Calu3 (cell line): ENCODE results near the gene ARHGAP26. TPM values are rescaled to one million over a fixed set of nuclear protein-coding genes. Genes with fewer than 3 reads are reported as not detected.

Source experiments
- BruUV-seq: library from RNA; stranded (reverse); fragments of 400-500 nt; replicated peaks from 2 replicates; lab custom pipeline; 2021; lab: Mats Ljungman, UMichigan
- CTCF ChIA-PET: fragments of 300-600 bp; sonication (Branson Sonifier 250); formaldehyde crosslinking; loops from one replicate; lab custom pipeline; 2022; ENCODE audit warnings: antibody characterized with exemption; lab: Charles Lee
- DNase-seq: peaks from one replicate; pipeline ENCODE4 v3.0.0; 2022
- H3K27ac Mint-ChIP-seq: one replicate; pipeline ENCODE4 v1.8.0; 2022; ENCODE audit warnings: mixed read lengths; ENCODE audit not compliant: unreplicated experiment
- H3K27me3 Mint-ChIP-seq: one replicate; pipeline ENCODE4 v1.8.0; 2022; ENCODE audit warnings: mixed read lengths; ENCODE audit not compliant: unreplicated experiment
- H3K36me3 Mint-ChIP-seq: one replicate; pipeline ENCODE4 v1.8.0; 2022; ENCODE audit warnings: mild to moderate bottlenecking, moderate library complexity, mixed read lengths; ENCODE audit not compliant: insufficient read depth, unreplicated experiment
- H3K4me1 Mint-ChIP-seq: one replicate; pipeline ENCODE4 v1.8.0; 2022; ENCODE audit warnings: mild to moderate bottlenecking, low read depth, mixed read lengths; ENCODE audit not compliant: unreplicated experiment
- H3K4me3 Mint-ChIP-seq: one replicate; pipeline ENCODE4 v1.8.0; 2022; ENCODE audit warnings: mild to moderate bottlenecking, low read depth, moderate library complexity, mixed read lengths; ENCODE audit not compliant: unreplicated experiment
- H3K9me3 Mint-ChIP-seq: one replicate; pipeline ENCODE4 v1.8.0; 2022; ENCODE audit warnings: low read depth, mixed read lengths; ENCODE audit not compliant: unreplicated experiment
- CTCF ChIP-seq: fragments of 200-600 bp; IDR thresholded peaks from one replicate; pipeline ENCODE4 v1.8.0; 2022; ENCODE audit warnings: antibody characterized with exemption; ENCODE audit not compliant: unreplicated experiment
- intact Hi-C: fragments of 100-400 bp; cut with micrococcal nuclease; formaldehyde crosslinking; loops from one replicate; pipeline ENCODE4 v1.10.0; 2022; ENCODE audit not compliant: unreplicated experiment
- total RNA-seq: library from RNA; stranded (reverse); gene quantifications from 2 replicates; pipeline ENCODE4 v1.2.3, GENCODE V29; 2022

ARHGAP26 gene
- total RNA-seq, 1 experiment from 2014 or later, result 118 TPM

- DNase-seq, result no peak
- no peak for TF ChIP-seq CTCF
- H3K27ac Mint-ChIP-seq, result no peak overlapping the region
- CTCF ChIA-PET, result no interaction called here
- no peak overlapping the region for H3K4me3 Mint-ChIP-seq
- no TSS peak for BruUV-seq
- no peaks in the 10 kb centered on the region for H3K4me1 Mint-ChIP-seq
- H3K9me3 Mint-ChIP-seq, result no peaks in the 10 kb centered on the region
- H3K36me3 Mint-ChIP-seq, result peaks cover 5% of the 10 kb centered on the region
- H3K27me3 Mint-ChIP-seq, result no peaks in the 10 kb centered on the region
- intact Hi-C loops, result loop anchor here (10.0 kb wide), 1 partner anchor 583 kb away; no protein-coding TSS in a partner anchor
These were observed 331.7 kb downstream of the ARHGAP26 start for GRCh38 chr5:143101725-143102386.

- no peaks in the 10 kb centered on the region for H3K27me3 Mint-ChIP-seq
- H3K27ac Mint-ChIP-seq, result no peak overlapping the region
- no peak for DNase-seq
- CTCF ChIA-PET, result no interaction called here
- no peaks in the 10 kb centered on the region for H3K9me3 Mint-ChIP-seq
- H3K4me1 Mint-ChIP-seq, result no peaks in the 10 kb centered on the region
- no peak overlapping the region for H3K4me3 Mint-ChIP-seq
- H3K36me3 Mint-ChIP-seq, result peaks cover 5% of the 10 kb centered on the region
- BruUV-seq, result no TSS peak
- intact Hi-C loops, result loop anchor here (10.0 kb wide), 1 partner anchor 582 kb away; no protein-coding TSS in a partner anchor
- no peak for TF ChIP-seq CTCF
These were observed 332.2 kb downstream of the ARHGAP26 start for GRCh38 chr5:143102411-143102810.

- no peak overlapping the region for H3K27ac Mint-ChIP-seq
- CTCF ChIA-PET, result interaction anchor here (0.7 kb wide), 3 partner anchors 295 to 794 kb away, joined by 4 to 5 read pairs (median 4); no protein-coding TSS in a partner anchor
- intact Hi-C loops, result loop anchor here (10.0 kb wide), 1 partner anchor 579 kb away; no protein-coding TSS in a partner anchor
- no peaks in the 10 kb centered on the region for H3K27me3 Mint-ChIP-seq
- H3K4me1 Mint-ChIP-seq, result no peaks in the 10 kb centered on the region
- H3K9me3 Mint-ChIP-seq, result no peaks in the 10 kb centered on the region
- H3K36me3 Mint-ChIP-seq, result peaks cover 5% of the 10 kb centered on the region
- no peak for TF ChIP-seq CTCF
- no peak overlapping the region for H3K4me3 Mint-ChIP-seq
- DNase-seq, result no peak
- no TSS peak for BruUV-seq
These were observed 335.2 kb downstream of the ARHGAP26 start for GRCh38 chr5:143105216-143105905.

GRCh38 chr5:143106174-143106573, 336.0 kb downstream of the ARHGAP26 start:
- H3K27ac Mint-ChIP-seq, result no peak overlapping the region
- no TSS peak for BruUV-seq
- no peaks in the 10 kb centered on the region for H3K9me3 Mint-ChIP-seq
- no peak for TF ChIP-seq CTCF
- DNase-seq, result peak; percentile 8
- no peak overlapping the region for H3K4me3 Mint-ChIP-seq
- H3K36me3 Mint-ChIP-seq, result peaks cover 5% of the 10 kb centered on the region
- CTCF ChIA-PET, result interaction anchor here (0.7 to 0.8 kb wide), 4 partner anchors 34 to 793 kb away, joined by 4 to 5 read pairs (median 4); no protein-coding TSS in a partner anchor
- intact Hi-C loops, result loop anchor here (10.0 kb wide), 1 partner anchor 579 kb away; no protein-coding TSS in a partner anchor
- no peaks in the 10 kb centered on the region for H3K4me1 Mint-ChIP-seq
- no peaks in the 10 kb centered on the region for H3K27me3 Mint-ChIP-seq
